Neutrophil (primary cell): ENCODE data around the gene PIK3CB.

ENCODE experiments used
- H3K27ac ChIP-seq: fragments of 200-600 bp; sonication (generic); 2 replicates; pipeline ENCODE4 v1.5.1; 2016; ENCODE audit warnings: mild to moderate bottlenecking, moderate library complexity
- H3K27me3 ChIP-seq: fragments of 200-600 bp; sonication (generic); 2 replicates; pipeline ENCODE4 v1.6.0; 2016; ENCODE audit warnings: mild to moderate bottlenecking
- H3K36me3 ChIP-seq: fragments of 200-600 bp; sonication (generic); 2 replicates; pipeline ENCODE4 v1.5.1; 2017
- H3K4me1 ChIP-seq, 2 experiments: fragments of 200-600 bp in 1 of 2; sonication (generic) in 1 of 2; 1 replicate in 1 of 2; 2 replicates in 1 of 2; pipeline versions ENCODE4 v1.5.1 to v1.6.1; 2013 to 2016; ENCODE audit warnings: low read depth in 1 of 2, low read length in 1 of 2, mild to moderate bottlenecking in 1 of 2, moderate library complexity in 1 of 2; ENCODE audit not compliant: control insufficient read depth in 1 of 2, insufficient read depth in 1 of 2
- H3K4me3 ChIP-seq, 2 experiments: fragments of 200-600 bp in 1 of 2; sonication (generic) in 1 of 2; 1 replicate in 1 of 2; 2 replicates in 1 of 2; pipeline ENCODE4 v1.5.1; 2013 to 2016; ENCODE audit warnings: low read depth in 1 of 2, low read length in 1 of 2, mild to moderate bottlenecking in 1 of 2, moderate library complexity in 1 of 2
- H3K9me3 ChIP-seq: fragments of 200-600 bp; sonication (generic); 2 replicates; pipeline ENCODE4 v1.5.1; 2016
- TF ChIP-seq, protein P1 (sequence below): fragments of 200-600 bp; sonication (generic); IDR thresholded peaks from 2 replicates; pipeline ENCODE4 v1.5.1; 2016; ENCODE audit warnings: antibody characterized with exemption

Gene PIK3CB

GRCh38 chr3:138691351-138691750 lies 143.4 kb downstream of the PIK3CB start:
- Histone ChIP-seq H3K27ac (no peak overlapping the region), H3K9me3 (no peaks in the 10 kb centered on the region), H3K36me3 (peaks cover 58% of the 10 kb centered on the region), H3K4me1 (peaks cover 4 to 6% of the 10 kb centered on the region in 2 experiments), H3K4me3 (no peak overlapping the region), H3K27me3 (no peaks in the 10 kb centered on the region)
- TF ChIP-seq, protein P1, sequence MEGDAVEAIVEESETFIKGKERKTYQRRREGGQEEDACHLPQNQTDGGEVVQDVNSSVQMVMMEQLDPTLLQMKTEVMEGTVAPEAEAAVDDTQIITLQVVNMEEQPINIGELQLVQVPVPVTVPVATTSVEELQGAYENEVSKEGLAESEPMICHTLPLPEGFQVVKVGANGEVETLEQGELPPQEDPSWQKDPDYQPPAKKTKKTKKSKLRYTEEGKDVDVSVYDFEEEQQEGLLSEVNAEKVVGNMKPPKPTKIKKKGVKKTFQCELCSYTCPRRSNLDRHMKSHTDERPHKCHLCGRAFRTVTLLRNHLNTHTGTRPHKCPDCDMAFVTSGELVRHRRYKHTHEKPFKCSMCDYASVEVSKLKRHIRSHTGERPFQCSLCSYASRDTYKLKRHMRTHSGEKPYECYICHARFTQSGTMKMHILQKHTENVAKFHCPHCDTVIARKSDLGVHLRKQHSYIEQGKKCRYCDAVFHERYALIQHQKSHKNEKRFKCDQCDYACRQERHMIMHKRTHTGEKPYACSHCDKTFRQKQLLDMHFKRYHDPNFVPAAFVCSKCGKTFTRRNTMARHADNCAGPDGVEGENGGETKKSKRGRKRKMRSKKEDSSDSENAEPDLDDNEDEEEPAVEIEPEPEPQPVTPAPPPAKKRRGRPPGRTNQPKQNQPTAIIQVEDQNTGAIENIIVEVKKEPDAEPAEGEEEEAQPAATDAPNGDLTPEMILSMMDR: no peak

DNA sequence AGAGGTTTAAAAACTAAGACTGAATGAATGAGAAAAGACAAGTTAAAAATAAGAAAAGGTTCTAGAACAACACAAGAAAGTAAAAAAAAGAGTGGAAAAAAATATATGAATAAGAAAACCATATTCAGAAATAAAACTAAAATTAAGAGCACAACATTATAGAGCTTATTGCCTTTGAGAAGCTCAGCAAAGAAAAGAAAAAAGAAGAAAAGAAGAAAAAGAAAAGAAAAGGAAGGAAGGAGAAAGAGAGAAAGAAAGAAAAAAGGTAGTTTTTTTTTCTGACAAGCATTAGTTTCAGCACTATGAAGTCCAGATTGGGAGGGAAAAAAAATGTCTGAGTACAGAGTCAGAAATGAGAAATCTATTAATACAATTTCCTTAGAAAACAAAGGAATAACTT lies 144.7 kb downstream of the PIK3CB start:
- Histone ChIP-seq H3K36me3 (peaks cover 64% of the 10 kb centered on the region), H3K4me3 (no peak overlapping the region), H3K9me3 (no peaks in the 10 kb centered on the region), H3K4me1 (peaks cover 4 to 6% of the 10 kb centered on the region in 2 experiments), H3K27ac (no peak overlapping the region), H3K27me3 (no peaks in the 10 kb centered on the region)
- TF ChIP-seq, protein P1: no peak

DNA sequence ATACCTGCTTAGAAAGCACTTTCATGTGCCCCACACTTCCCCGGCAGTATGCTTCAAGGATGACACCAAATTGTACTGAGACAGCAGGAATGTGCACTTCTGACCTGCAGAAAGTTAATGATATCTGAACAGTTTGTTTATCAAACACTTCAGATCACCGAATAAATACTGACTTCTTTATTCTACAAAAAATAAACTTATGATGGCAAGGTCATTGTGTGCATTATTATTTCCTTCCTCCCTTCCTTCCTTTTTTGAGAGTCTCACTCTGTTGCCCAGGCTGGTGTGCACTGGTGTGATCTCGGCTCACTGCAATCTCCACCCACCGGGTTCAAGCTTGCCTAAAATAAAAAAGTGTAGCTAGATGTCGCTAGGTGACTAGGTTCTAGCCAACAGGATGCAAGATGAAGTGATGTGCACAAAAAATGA lies 145.8 kb downstream of the PIK3CB start:
- Histone ChIP-seq H3K4me3 (no peak overlapping the region), H3K36me3 (peaks cover 64% of the 10 kb centered on the region), H3K27me3 (no peaks in the 10 kb centered on the region), H3K4me1 (peaks cover 4 to 6% of the 10 kb centered on the region in 2 experiments), H3K27ac (no peak overlapping the region), H3K9me3 (no peaks in the 10 kb centered on the region)
- TF ChIP-seq, protein P1: no peak

- Histone ChIP-seq H3K4me1 (peaks cover 4 to 6% of the 10 kb centered on the region in 2 experiments), H3K36me3 (peaks cover 68% of the 10 kb centered on the region), H3K27me3 (no peaks in the 10 kb centered on the region), H3K4me3 (no peak overlapping the region), H3K27ac (no peak overlapping the region), H3K9me3 (no peaks in the 10 kb centered on the region)
- TF ChIP-seq, protein P1: no peak
Observed at GRCh38 chr3:138687236-138687635, 147.5 kb downstream of the PIK3CB start.

- peak overlapping the region; percentile 25 for H3K27ac ChIP-seq
Observed at GRCh38 chr3:138686771-138687221, 147.9 kb downstream of the PIK3CB start.

More at GRCh38 chr3:138686771-138687221, 147.9 kb downstream of the PIK3CB start:
- no peaks in the 10 kb centered on the region for H3K9me3 ChIP-seq
- H3K4me3 ChIP-seq: no peak overlapping the region
- peaks cover 68% of the 10 kb centered on the region for H3K36me3 ChIP-seq
- no peaks in the 10 kb centered on the region for H3K27me3 ChIP-seq
- H3K4me1 ChIP-seq: peaks cover 4 to 6% of the 10 kb centered on the region in 2 experiments
- TF ChIP-seq, protein P1: no peak
